Prostate gland (tissue), 2 donors: ENCODE measurements around the gene AKT3. TPM values are rescaled to one million over a fixed set of nuclear protein-coding genes. Genes with fewer than 3 reads are reported as not detected.

Source experiments
- DNase-seq: peaks from one replicate; pipeline ENCODE4 v3.0.0-alpha.2; 2019; ENCODE audit warnings: low spot score
- H3K27ac ChIP-seq, 2 donors: fragments of 200-600 bp; sonication (generic); 2 replicates each; pipeline ENCODE4 v1.5.1; 2017 to 2019
- H3K27me3 ChIP-seq: fragments of 200-600 bp; sonication (generic); replicated peaks from 2 replicates; pipeline ENCODE4 v1.5.1; 2019; ENCODE audit not compliant: insufficient read depth
- H3K36me3 ChIP-seq, 2 donors: fragments of 200-600 bp; sonication (generic); 1 replicate in 1 of 2; 2 replicates in 1 of 2; pipeline versions ENCODE4 v1.5.1 to v1.8.1; 2017 to 2019
- H3K4me1 ChIP-seq: fragments of 200-600 bp; sonication (generic); replicated peaks from 2 replicates; pipeline ENCODE4 v1.5.1; 2019
- H3K4me3 ChIP-seq, 2 donors: fragments of 200-600 bp; sonication (generic); 2 replicates each; pipeline ENCODE4 v1.5.1; 2017 to 2019
- H3K9me3 ChIP-seq: fragments of 200-600 bp; sonication (generic); 2 replicates; pipeline ENCODE4 v1.5.1; 2017
- CTCF ChIP-seq, 4 experiments: fragments of 200-600 bp in 2 of 4; fragments of 450-650 bp in 2 of 4; sonication (generic) in 2 of 4; IDR thresholded peaks; 1 replicate in 3 of 4; 2 replicates in 1 of 4; pipeline ENCODE4 v1.5.1; 2016 to 2019; ENCODE audit warnings: antibody characterized with exemption in 4 of 4, mild to moderate bottlenecking in 2 of 4, moderate library complexity in 2 of 4
- POLR2A ChIP-seq: fragments of 450-650 bp; IDR thresholded peaks from one replicate; pipeline ENCODE4 v1.6.1; 2016; ENCODE audit warnings: antibody characterized with exemption, mild to moderate bottlenecking
- POLR2AphosphoS5 ChIP-seq: sonication (generic); formaldehyde crosslinking; IDR thresholded peaks from one replicate; pipeline ENCODE4 v1.6.1; 2017; ENCODE audit warnings: antibody characterized with exemption
- WGBS: methylation state at CpG from one replicate; pipeline ENCODE4 v1.1.5; 2018; 5-methylcytosine and 5-hydroxymethylcytosine counted together
- intact Hi-C: fragments of 100-400 bp; cut with DNase I; formaldehyde crosslinking; loops from one replicate; pipeline ENCODE4 v1.14.2; 2022
- total RNA-seq, 2 donors: library from RNA; depleted of rRNA; stranded (reverse); fragments of >200 nt; gene quantifications; one replicate each; pipeline ENCODE4 v1.1.0, GENCODE V29; 2016

Gene AKT3
- total RNA-seq, 2 donors from 2014 or later = 40.7 to 62.7 TPM

DNA sequence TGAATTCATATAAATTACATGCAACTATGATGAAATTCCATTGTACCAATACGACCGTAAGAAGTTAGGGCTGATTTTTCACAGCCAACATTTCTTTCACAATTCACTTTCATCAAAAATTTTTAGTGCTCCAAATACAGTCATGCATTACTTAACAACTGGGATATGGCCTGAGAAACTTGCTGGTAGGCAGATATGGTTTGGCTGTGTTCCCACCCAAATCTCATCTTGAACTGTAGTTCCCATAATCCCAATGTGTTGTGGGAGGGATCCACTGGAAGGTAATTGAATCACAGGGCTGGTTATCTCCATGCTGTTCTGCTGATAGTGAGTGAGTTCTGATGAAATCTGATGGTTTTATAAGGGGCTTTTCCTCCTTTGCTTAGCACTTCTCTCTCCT, 244.4 kb downstream of the AKT3 start:
- no peaks in the 10 kb centered on the region for H3K4me1 ChIP-seq
- TF ChIP-seq POLR2A = no peak
- H3K27me3 ChIP-seq = no peaks in the 10 kb centered on the region
- WGBS = 94% methylated on average over 2 of the region's 2 CpGs
- H3K4me3 ChIP-seq = no peak overlapping the region
- H3K9me3 ChIP-seq = no peaks in the 10 kb centered on the region
- intact Hi-C loops = no loop called here
- DNase-seq = no peak
- no peak overlapping the region for H3K27ac ChIP-seq
- no peaks in the 10 kb centered on the region for H3K36me3 ChIP-seq

- no peaks in the 10 kb centered on the region for H3K27me3 ChIP-seq
- no peak for TF ChIP-seq CTCF (IDR thresholded peaks at IDR 0.05)
- no peak for TF ChIP-seq POLR2AphosphoS5
- TF ChIP-seq POLR2A = no peak
- no peak overlapping the region for H3K4me3 ChIP-seq
- no peaks in the 10 kb centered on the region for H3K4me1 ChIP-seq
- no peak overlapping the region for H3K27ac ChIP-seq
- H3K36me3 ChIP-seq = no peaks in the 10 kb centered on the region
- no peaks in the 10 kb centered on the region for H3K9me3 ChIP-seq
- DNase-seq = no peak
- intact Hi-C loops = no loop called here
Observed at GRCh38 chr1:243601720-243602119, 248.3 kb downstream of the AKT3 start.

DNA sequence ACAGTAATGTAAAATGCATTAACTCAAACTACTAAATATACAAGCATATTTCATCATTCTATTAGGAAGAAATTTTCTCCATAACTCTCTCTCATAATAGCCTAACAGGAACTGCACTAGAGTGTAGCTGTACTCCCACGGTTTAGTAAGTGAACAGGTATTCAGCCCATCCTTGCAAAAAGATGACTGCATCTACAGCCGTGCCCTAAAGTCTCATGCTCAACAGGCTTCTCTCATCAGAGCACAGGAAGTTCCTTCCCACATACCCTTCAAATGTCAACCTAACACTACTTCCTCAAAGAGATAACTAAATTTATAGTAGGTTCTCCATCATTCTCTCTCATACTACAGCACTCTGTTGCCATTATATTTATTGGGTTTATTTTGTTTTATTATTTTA, 251.6 kb downstream of the AKT3 start:
- no peaks in the 10 kb centered on the region for H3K27me3 ChIP-seq
- H3K4me1 ChIP-seq = no peaks in the 10 kb centered on the region
- no peak overlapping the region for H3K4me3 ChIP-seq
- intact Hi-C loops = no loop called here
- H3K36me3 ChIP-seq = no peaks in the 10 kb centered on the region
- WGBS = 49% methylated on average over 2 of the region's 2 CpGs
- TF ChIP-seq POLR2A (no peak), POLR2AphosphoS5 (no peak), CTCF (IDR thresholded peaks at IDR 0.05) (no peak)
- H3K27ac ChIP-seq = no peak overlapping the region
- H3K9me3 ChIP-seq = no peaks in the 10 kb centered on the region
- no peak for DNase-seq

DNA sequence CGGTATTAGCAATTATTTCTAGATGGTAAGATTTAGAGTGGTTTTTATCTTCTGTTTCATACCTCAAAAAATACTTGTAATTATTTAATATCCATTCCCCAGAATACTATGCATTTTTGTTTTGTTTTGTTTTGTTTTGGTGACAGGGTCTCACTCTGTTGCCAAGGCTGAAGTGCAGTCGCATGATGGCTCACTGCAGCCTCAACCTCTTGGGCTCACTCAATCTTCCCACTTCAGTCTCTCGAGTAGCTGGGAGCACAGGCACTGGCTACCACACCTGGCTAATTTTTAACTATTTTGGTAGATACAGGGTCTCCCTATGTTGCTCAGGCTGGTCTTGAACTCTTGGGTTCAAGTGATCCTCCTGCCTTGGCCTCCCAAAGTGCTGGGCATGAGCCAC, 252.7 kb downstream of the AKT3 start:
- no peak overlapping the region for H3K4me3 ChIP-seq
- WGBS = 95% methylated on average over 3 of the region's 3 CpGs
- no peaks in the 10 kb centered on the region for H3K36me3 ChIP-seq
- no peak for TF ChIP-seq POLR2A
- no peaks in the 10 kb centered on the region for H3K9me3 ChIP-seq
- intact Hi-C loops = no loop called here
- H3K27ac ChIP-seq = no peak overlapping the region
- no peaks in the 10 kb centered on the region for H3K4me1 ChIP-seq
- no peaks in the 10 kb centered on the region for H3K27me3 ChIP-seq
- DNase-seq = no peak

GRCh38 chr1:243596431-243597062, 253.5 kb downstream of the AKT3 start:
- Histone ChIP-seq H3K4me3 (no peak overlapping the region), H3K27me3 (no peaks in the 10 kb centered on the region), H3K4me1 (no peaks in the 10 kb centered on the region), H3K9me3 (no peaks in the 10 kb centered on the region), H3K27ac (no peak overlapping the region), H3K36me3 (no peaks in the 10 kb centered on the region)
- TF ChIP-seq POLR2AphosphoS5 = no peak
- no peak for TF ChIP-seq POLR2A
- TF ChIP-seq CTCF (IDR thresholded peaks at IDR 0.05) = no peak
- DNase-seq = no peak
- WGBS = 84% methylated on average over 6 of the region's 6 CpGs
- intact Hi-C loops = no loop called here

DNA sequence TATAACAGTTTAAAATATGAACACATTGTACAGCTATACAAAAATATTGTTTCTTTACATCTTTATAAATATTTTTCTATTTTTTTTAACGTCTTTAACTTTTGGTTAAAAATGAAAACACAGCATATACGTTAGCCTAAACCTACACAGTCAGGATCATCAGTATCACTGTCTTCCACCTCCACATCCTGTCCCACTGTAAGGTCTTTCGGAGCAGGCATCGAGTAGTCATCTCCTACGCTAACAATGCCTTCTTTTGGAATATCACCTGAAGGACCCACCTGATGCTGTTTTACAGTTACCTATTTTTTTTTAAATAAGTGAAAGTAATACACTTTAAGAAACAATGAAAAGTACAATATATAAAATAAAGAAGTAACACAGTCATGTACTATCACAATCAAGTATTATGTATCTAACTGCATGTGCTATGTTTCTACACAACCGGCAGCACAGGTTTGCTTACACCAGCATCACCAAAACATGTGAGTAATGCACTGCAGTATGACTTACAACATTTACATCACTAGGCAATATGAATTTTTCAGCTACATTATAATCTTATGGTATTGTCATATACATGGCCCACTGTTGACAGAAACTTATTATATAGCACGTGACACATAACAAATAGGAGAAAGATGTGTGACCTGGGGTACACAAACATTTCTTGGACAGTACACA, 254.4 kb downstream of the AKT3 start:
- Histone ChIP-seq H3K27me3 (no peaks in the 10 kb centered on the region), H3K4me3 (no peak overlapping the region), H3K4me1 (no peaks in the 10 kb centered on the region), H3K27ac (no peak overlapping the region), H3K36me3 (no peaks in the 10 kb centered on the region), H3K9me3 (no peaks in the 10 kb centered on the region)
- TF ChIP-seq POLR2AphosphoS5 (no peak), POLR2A (no peak), CTCF (IDR thresholded peaks at IDR 0.05) (no peak)
- 88% methylated on average over 7 of the region's 7 CpGs for WGBS
- DNase-seq = no peak
- intact Hi-C loops = no loop called here
